Lower lobe of right lung (tissue), 2 donors: ENCODE measurements around the gene SNRPF. TPM values are rescaled to one million over a fixed set of nuclear protein-coding genes. Genes with fewer than 3 reads are reported as not detected.

Source experiments
- ATAC-seq, 2 donors: fragments of 200-7000 bp; cut with Tn5 transposase; one replicate each; pipeline ENCODE4 v1.9.1; 2020 to 2022; ENCODE audit warnings: mild to moderate bottlenecking in 2 of 2, moderate library complexity in 2 of 2
- DNase-seq: peaks from one replicate; pipeline ENCODE4 v3.0.0-alpha.2; 2020
- H3K27ac ChIP-seq: fragments of 200-600 bp; one replicate; pipeline ENCODE4 v1.8.0; 2022
- H3K27me3 ChIP-seq: fragments of 200-600 bp; one replicate; pipeline ENCODE4 v1.8.0; 2022; ENCODE audit warnings: low read depth
- H3K36me3 ChIP-seq: fragments of 200-600 bp; one replicate; pipeline ENCODE4 v1.8.0; 2022; ENCODE audit warnings: mild to moderate bottlenecking
- H3K4me1 ChIP-seq: fragments of 200-600 bp; one replicate; pipeline ENCODE4 v1.8.0; 2022
- H3K4me3 ChIP-seq: fragments of 200-600 bp; one replicate; pipeline ENCODE4 v1.8.0; 2022; ENCODE audit warnings: mild to moderate bottlenecking
- H3K9me3 ChIP-seq: fragments of 200-600 bp; one replicate; pipeline ENCODE4 v1.8.0; 2022
- CTCF ChIP-seq: fragments of 200-600 bp; IDR thresholded peaks from one replicate; pipeline ENCODE4 v1.8.0; 2022; ENCODE audit warnings: antibody characterized with exemption, mild to moderate bottlenecking
- intact Hi-C: fragments of 100-400 bp; cut with DNase I; formaldehyde crosslinking; loops from one replicate; pipeline ENCODE4 v1.11.0; 2022
- total RNA-seq: library from RNA; stranded (reverse); fragmentation: NEBNext Ultra II Directional; extraction: Animal tissue kit (Norgen Biotek cat#: 25700); gene quantifications from one replicate; pipeline ENCODE4 v1.2.1, GENCODE V29; 2021
- donor health status: DM: no; HTN: yes; CAD: no; lungs with severe emphysema.

Gene SNRPF
- total RNA-seq, 1 donor from 2014 or later: 15.2 TPM

GRCh38 chr12:95851606-95852005 lies 7.1 kb upstream of the SNRPF start:
- peaks cover 6% of the 10 kb centered on the region for H3K4me1 ChIP-seq
- H3K9me3 ChIP-seq: no peaks in the 10 kb centered on the region
- ATAC-seq (no peak), DNase-seq (no peak)
- no peak for TF ChIP-seq CTCF
- no peak overlapping the region for H3K27ac ChIP-seq
- intact Hi-C loops: no loop called here
- no peaks in the 10 kb centered on the region for H3K27me3 ChIP-seq
- H3K36me3 ChIP-seq: no peaks in the 10 kb centered on the region
- no peak overlapping the region for H3K4me3 ChIP-seq

- Histone ChIP-seq H3K4me1 (peaks cover 6% of the 10 kb centered on the region), H3K4me3 (no peak overlapping the region), H3K27me3 (no peaks in the 10 kb centered on the region), H3K36me3 (no peaks in the 10 kb centered on the region), H3K9me3 (no peaks in the 10 kb centered on the region), H3K27ac (no peak overlapping the region)
- ATAC-seq (no peak), DNase-seq (no peak)
- intact Hi-C loops: no loop called here
- TF ChIP-seq CTCF: no peak
These were observed 6.6 kb upstream of the SNRPF start for GRCh38 chr12:95852133-95852532.

DNA sequence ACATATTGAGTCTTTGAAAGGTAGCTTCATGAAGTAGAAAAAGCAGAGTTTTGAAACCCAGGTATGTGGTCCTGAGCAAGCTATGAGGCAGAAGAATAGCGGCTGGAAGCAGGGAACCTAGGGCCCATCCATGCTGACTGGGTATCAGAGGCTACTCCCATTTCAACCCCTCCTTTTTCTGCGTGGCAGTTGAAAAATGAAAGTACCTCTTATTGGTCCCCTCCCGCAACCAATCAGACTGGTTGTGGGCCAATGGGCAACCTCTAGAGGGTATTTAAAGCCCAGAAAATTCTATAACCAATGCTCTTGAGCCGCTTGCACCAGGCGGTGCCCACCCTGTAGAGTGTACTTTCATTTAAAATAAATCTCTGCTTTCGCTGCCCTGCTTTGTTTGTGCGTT lies 1.6 kb upstream of the SNRPF start:
- DNase-seq (no peak), ATAC-seq (no peak)
- Histone ChIP-seq H3K27ac (no peak overlapping the region), H3K27me3 (no peaks in the 10 kb centered on the region), H3K36me3 (peaks cover 11% of the 10 kb centered on the region), H3K4me3 (no peak overlapping the region), H3K4me1 (peaks cover 29% of the 10 kb centered on the region), H3K9me3 (no peaks in the 10 kb centered on the region)
- no peak for TF ChIP-seq CTCF
- intact Hi-C loops: no loop called here

- H3K4me1 ChIP-seq: peaks cover 29% of the 10 kb centered on the region
- no peak overlapping the region for H3K27ac ChIP-seq
- DNase-seq (no peak), ATAC-seq (no peak)
- peak overlapping the region; percentile 82 for H3K4me3 ChIP-seq
- intact Hi-C loops: no loop called here
- peaks cover 17% of the 10 kb centered on the region for H3K36me3 ChIP-seq
- no peaks in the 10 kb centered on the region for H3K27me3 ChIP-seq
- no peak for TF ChIP-seq CTCF
- H3K9me3 ChIP-seq: no peaks in the 10 kb centered on the region
These were observed 953 bp upstream of the SNRPF start for GRCh38 chr12:95857799-95858198.

GRCh38 chr12:95859344-95859816 lies 628 bp downstream of the SNRPF start:
- ATAC-seq: peak; percentile 16 to 32
- no peaks in the 10 kb centered on the region for H3K27me3 ChIP-seq
- H3K36me3 ChIP-seq: peaks cover 29% of the 10 kb centered on the region

More at GRCh38 chr12:95859344-95859816, 628 bp downstream of the SNRPF start:
- Histone ChIP-seq H3K4me1 (peaks cover 29% of the 10 kb centered on the region), H3K4me3 (peak overlapping the region; percentile 82), H3K9me3 (no peaks in the 10 kb centered on the region), H3K27ac (peak overlapping the region; percentile 82)
- intact Hi-C loops: no loop called here
- TF ChIP-seq CTCF: no peak
- no peak for DNase-seq
